Neural crest cell (in vitro differentiated cells): ENCODE data around the gene PTGER2. TPM values are rescaled to one million over a fixed set of nuclear protein-coding genes. Genes with fewer than 3 reads are reported as not detected.

Experiments used
- DNase-seq: peaks from one replicate; pipeline ENCODE4 v3.0.0; 2021; ENCODE audit warnings: low read depth, mixed read lengths, low spot score
- H3K27ac Mint-ChIP-seq: one replicate; pipeline ENCODE4 v1.8.0; 2021; ENCODE audit warnings: mild to moderate bottlenecking, mixed read lengths; ENCODE audit not compliant: unreplicated experiment
- H3K27me3 Mint-ChIP-seq: 2 replicates; pipeline ENCODE4 v1.8.0; 2021; ENCODE audit warnings: low read depth, mild to moderate bottlenecking, mixed read lengths
- H3K36me3 Mint-ChIP-seq: 2 replicates; pipeline ENCODE4 v1.8.0; 2021; ENCODE audit warnings: low read depth, mild to moderate bottlenecking, mixed read lengths
- H3K4me1 Mint-ChIP-seq: 2 replicates; pipeline ENCODE4 v1.8.0; 2021; ENCODE audit warnings: mixed read lengths
- H3K4me3 Mint-ChIP-seq: one replicate; pipeline ENCODE4 v1.8.0; 2021; ENCODE audit warnings: mild to moderate bottlenecking, mixed read lengths
- H3K9me3 Mint-ChIP-seq: 2 replicates; pipeline ENCODE4 v1.8.0; 2021; ENCODE audit warnings: mixed read lengths
- total RNA-seq: library from RNA; stranded (reverse); gene quantifications from 2 replicates; pipeline ENCODE4 v1.2.1, GENCODE V29; 2021
- TF ChIP-seq, protein P1 (sequence below): fragments of 200-600 bp; sonication (generic); conservative IDR thresholded peaks from 2 replicates; pipeline ENCODE4 v1.5.0; 2021; ENCODE audit warnings: antibody characterized with exemption, mild to moderate bottlenecking

Gene PTGER2
- total RNA-seq, 1 donor from 2014 or later, result not detected

GRCh38 chr14:52275372-52275771 is 38.7 kb upstream of the PTGER2 start:
- Mint-ChIP-seq H3K27ac (no peak overlapping the region), H3K4me1 (no peaks in the 10 kb centered on the region), H3K9me3 (no peaks in the 10 kb centered on the region), H3K4me3 (no peak overlapping the region), H3K36me3 (no peaks in the 10 kb centered on the region), H3K27me3 (peaks cover 42% of the 10 kb centered on the region)
- no peak for DNase-seq
- TF ChIP-seq, protein P1, sequence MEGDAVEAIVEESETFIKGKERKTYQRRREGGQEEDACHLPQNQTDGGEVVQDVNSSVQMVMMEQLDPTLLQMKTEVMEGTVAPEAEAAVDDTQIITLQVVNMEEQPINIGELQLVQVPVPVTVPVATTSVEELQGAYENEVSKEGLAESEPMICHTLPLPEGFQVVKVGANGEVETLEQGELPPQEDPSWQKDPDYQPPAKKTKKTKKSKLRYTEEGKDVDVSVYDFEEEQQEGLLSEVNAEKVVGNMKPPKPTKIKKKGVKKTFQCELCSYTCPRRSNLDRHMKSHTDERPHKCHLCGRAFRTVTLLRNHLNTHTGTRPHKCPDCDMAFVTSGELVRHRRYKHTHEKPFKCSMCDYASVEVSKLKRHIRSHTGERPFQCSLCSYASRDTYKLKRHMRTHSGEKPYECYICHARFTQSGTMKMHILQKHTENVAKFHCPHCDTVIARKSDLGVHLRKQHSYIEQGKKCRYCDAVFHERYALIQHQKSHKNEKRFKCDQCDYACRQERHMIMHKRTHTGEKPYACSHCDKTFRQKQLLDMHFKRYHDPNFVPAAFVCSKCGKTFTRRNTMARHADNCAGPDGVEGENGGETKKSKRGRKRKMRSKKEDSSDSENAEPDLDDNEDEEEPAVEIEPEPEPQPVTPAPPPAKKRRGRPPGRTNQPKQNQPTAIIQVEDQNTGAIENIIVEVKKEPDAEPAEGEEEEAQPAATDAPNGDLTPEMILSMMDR, result no peak

- no peak overlapping the region for H3K4me3 Mint-ChIP-seq
- TF ChIP-seq, protein P1, result no peak
- DNase-seq, result no peak
- H3K27me3 Mint-ChIP-seq, result peaks cover 21% of the 10 kb centered on the region
- no peaks in the 10 kb centered on the region for H3K4me1 Mint-ChIP-seq
- no peak overlapping the region for H3K27ac Mint-ChIP-seq
- no peaks in the 10 kb centered on the region for H3K9me3 Mint-ChIP-seq
- no peaks in the 10 kb centered on the region for H3K36me3 Mint-ChIP-seq
Observed at GRCh38 chr14:52277552-52277951, 36.6 kb upstream of the PTGER2 start.

GRCh38 chr14:52279408-52279807 is 34.7 kb upstream of the PTGER2 start:
- Mint-ChIP-seq H3K4me3 (no peak overlapping the region), H3K27ac (no peak overlapping the region), H3K27me3 (peaks cover 8% of the 10 kb centered on the region), H3K4me1 (no peaks in the 10 kb centered on the region), H3K9me3 (no peaks in the 10 kb centered on the region), H3K36me3 (no peaks in the 10 kb centered on the region)
- TF ChIP-seq, protein P1, result no peak
- no peak for DNase-seq

DNA sequence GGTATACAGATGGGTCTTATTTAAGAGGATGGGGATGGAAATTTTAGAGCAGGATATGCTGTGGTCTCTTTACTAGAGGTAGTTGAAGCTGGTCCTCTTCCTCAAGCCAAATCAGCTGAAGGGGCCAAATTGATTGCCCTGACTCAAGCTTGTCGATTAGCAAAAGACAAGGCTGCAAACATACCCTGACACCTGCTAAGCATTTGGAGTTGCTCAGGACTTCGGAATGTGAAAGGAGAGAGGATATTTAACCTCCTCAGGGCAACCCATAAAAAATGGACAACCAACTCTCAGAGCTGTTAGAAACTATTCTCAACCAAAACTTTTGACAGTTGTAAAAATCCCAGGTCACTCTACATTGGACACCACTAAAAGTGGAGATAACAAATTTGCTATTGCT is 31.0 kb upstream of the PTGER2 start:
- Mint-ChIP-seq H3K27me3 (no peaks in the 10 kb centered on the region), H3K27ac (no peak overlapping the region), H3K36me3 (no peaks in the 10 kb centered on the region), H3K4me1 (peaks cover 8% of the 10 kb centered on the region), H3K9me3 (peaks cover 2% of the 10 kb centered on the region), H3K4me3 (no peak overlapping the region)
- no peak for DNase-seq
- TF ChIP-seq, protein P1, result no peak

DNA sequence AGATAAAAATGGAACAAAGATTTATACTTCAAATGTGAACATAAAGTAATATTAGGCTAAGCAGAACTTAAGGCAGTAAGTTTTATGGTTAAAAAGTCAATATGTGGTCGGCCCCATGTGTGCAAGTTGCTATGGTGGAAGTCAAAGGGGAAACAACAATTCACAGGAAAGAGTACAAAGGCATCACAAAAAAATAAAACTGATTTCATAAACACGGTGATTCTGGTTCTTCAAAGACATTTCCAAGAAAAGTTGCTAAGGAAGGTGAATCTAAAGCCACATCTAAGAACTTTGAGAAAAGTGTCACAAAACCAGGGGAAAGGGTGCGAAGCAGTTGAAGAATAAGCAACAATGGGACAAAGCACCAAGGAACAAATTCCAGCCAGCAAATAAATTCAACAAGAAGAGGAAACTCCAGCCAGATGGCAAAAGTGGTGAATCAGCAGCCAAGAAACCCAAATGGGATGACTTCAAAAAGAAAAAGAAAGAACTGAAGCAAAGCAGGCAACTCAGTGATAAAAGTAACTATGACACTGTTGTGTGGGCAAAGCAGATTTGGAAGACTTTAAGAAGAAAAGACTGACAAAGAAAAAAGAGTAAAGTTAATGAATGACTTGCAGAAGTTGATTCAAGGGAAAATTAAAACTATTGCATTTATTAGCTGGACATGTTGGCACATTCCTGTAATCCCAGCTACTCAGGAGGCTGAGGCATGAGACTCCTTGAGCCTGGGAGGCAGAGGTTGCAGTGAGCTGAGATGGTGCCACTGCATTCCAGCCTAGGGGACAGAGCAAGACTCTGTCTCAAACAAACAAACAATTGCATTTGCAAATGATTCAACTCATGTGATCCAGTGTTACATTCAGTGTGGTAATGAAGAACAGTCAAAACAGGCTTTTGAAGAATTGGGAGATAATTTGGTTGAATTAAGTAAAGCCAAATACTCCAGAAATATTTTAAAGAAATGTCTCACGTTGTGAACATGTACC is 27.2 kb upstream of the PTGER2 start:
- Mint-ChIP-seq H3K36me3 (no peaks in the 10 kb centered on the region), H3K27me3 (no peaks in the 10 kb centered on the region), H3K4me3 (no peak overlapping the region), H3K9me3 (peaks cover 2% of the 10 kb centered on the region), H3K27ac (no peak overlapping the region), H3K4me1 (peaks cover 8% of the 10 kb centered on the region)
- DNase-seq, result no peak
- TF ChIP-seq, protein P1, result no peak
